Activated CD8-positive, alpha-beta memory T cell treated with anti-CD3 and anti-CD28 coated beads for 36 hours (primary cell): ENCODE data around the gene BSND. TPM values are rescaled to one million over a fixed set of nuclear protein-coding genes. Genes with fewer than 3 reads are reported as not detected.
"Not testable (repeated sequence)": the region's sequence is repeated elsewhere in the genome, so short reads cannot be mapped to it uniquely, and the experiment has no call there.

ENCODE experiments used
- CTCF ChIA-PET: fragments of 350-600 bp; sonication (Branson Sonifier 250); formaldehyde crosslinking; loops from one replicate; lab custom pipeline; 2021; ENCODE audit warnings: antibody characterized with exemption; lab: Charles Lee
- POLR2A ChIA-PET: fragments of 350-600 bp; sonication (Branson Sonifier 250); formaldehyde crosslinking; loops from one replicate; lab custom pipeline; 2021; ENCODE audit warnings: antibody characterized with exemption; lab: Charles Lee
- total RNA-seq, 2 experiments: library from RNA; stranded (reverse); gene quantifications; one replicate each; pipeline ENCODE4 v1.2.3, GENCODE V29; 2021

The BSND gene
- total RNA-seq = not detected

DNA sequence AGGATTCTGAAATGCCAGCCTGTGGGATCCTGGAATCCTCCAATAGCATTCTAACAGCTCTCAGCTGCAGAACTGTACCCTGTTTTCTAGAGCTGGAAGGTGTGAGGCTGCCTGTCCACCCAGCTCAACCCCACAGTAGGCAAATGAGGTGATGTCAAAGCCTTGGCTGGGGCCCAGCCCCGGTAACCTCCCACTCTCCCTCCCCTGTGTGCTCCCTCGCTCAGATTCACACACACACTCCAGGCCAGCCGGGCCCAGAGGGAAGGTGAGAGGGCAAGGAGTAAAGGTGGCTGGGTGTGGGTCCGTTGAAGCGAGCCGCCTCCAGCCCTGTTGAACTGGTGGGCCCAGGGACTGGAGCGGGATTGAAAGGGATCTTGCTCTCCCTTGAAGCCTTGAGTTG, at the start of gene BSND:
Gene BSND (plus strand): TSS at position 257 of the 400 bp plus-strand sequence. CDS start 254 bp downstream, outside the sequence.
- POLR2A ChIA-PET = no interaction called here
- CTCF ChIA-PET = interaction anchor here (1.0 to 5.0 kb wide), 2 partner anchors 23 to 50 kb away, joined by 3 to 98 read pairs; no protein-coding TSS in a partner anchor

DNA sequence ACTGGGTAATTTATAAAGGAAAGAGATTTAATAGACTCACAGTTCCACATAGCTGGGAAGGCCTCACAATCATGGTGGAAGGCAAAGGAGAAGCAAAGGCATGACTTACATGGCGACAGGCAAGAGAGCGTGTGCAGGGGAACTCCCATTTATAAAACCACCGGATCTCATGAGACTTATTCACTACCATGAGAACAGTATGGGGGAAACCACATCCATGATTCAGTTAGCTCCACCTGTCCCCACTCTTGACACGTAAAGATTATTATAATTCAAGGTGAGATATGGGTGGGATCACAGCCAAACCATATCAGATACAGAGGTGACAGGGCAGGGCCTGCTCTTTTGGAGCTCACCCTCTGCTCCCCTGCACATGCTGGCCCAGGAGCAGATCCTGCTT, 49.7 kb upstream of the BSND start:
- ChIA-PET POLR2A (interaction anchor here (0.5 kb wide), 1 partner anchor 289 kb away, joined by 6 read pairs; no protein-coding TSS in a partner anchor), CTCF (interaction anchor here (0.6 to 8.0 kb wide), 4 partner anchors 40 to 222 kb away, joined by 3 to 98 read pairs (median 8); partner anchors contain the start of gene BSND)

DNA sequence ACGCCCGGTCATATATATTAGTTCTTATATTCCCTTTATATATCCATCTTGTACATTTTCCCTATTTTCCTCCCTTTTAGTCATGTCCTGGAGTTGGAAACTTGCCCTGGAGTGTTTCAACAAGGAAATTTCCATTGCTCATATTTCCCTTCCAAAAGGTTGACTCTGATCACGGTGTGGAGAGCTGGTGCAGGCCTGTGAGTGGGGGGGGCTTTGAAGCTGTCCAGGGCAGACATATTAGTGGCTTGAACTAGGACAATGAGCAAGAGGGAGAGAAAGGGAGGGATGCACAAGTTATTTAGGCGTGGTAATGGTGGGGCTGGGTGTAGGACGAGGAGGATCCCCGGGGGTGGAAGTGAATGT, 48.7 kb upstream of the BSND start:
- POLR2A ChIA-PET = interaction anchor here (1.2 kb wide), 1 partner anchor 46 kb away, joined by 7 read pairs; no protein-coding TSS in a partner anchor
- CTCF ChIA-PET = interaction anchor here (1.0 to 8.0 kb wide), 4 partner anchors 15 to 72 kb away, joined by 4 to 98 read pairs (median 8); partner anchors contain the start of gene BSND

DNA sequence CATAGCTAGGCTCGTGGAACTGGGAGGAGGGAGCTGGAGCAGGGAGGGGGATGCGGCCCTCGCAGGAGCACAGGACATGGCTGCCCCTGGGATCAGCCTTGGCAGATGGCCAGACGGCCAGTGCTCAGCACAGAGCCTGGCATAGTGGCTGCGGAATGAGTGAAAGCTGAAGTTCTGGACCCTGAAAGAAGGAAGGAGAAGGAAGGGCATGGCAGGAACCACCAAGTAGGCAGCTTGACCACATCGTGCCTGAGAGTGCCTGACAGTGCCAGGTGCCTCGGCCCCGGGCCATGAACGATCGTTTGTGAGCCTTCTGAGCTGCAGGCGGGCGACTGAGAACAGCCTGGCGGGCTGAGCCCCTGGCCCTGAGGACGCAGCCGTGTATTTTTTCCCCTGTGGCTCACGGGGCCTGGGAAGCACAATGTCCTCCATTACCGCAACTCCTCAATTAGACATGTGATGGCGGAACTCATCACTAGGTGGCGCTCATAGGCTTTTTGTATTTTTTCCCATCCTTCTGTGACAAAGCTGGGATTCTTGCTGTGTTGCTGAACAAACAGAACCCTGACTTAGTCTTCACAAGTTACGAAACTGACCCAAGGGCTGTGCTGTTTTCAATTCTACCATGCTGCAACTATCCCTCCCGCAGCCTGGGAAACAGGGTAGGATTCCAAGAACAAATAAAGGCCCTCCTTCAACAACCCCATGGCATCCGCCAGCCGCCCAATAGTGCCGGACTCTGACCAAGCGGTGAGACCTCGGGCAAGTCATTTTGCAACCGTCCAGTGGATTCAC, 48.2 kb upstream of the BSND start:
- ChIA-PET POLR2A (interaction anchor here (1.2 kb wide), 1 partner anchor 46 kb away, joined by 7 read pairs; no protein-coding TSS in a partner anchor), CTCF (interaction anchor here (0.8 to 8.0 kb wide), 7 partner anchors 10 to 72 kb away, joined by 3 to 98 read pairs (median 4); partner anchors contain the start of gene BSND)

DNA sequence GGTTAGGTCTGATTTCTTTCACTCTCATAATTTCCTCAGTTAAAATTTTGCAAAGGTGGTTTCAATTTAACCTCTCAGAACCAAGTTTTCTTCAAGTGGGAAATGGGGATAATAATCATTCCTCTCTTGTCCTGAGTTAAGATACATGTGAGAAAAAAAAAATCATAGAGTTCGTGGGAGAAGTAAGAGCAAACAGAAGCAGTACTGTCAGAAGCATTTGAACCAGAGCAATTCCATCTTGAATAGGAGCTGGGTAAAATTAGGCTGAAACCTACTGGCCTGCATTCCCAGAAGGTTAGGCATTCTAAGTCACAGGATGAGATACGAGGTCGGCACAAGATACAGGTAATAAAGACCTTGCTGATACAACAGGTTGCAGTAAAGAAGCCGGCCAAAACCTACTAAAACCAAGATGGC, 46.9 kb upstream of the BSND start:
- ChIA-PET POLR2A (no interaction called here), CTCF (interaction anchor here (1.1 to 8.0 kb wide), 2 partner anchors 45 to 70 kb away, joined by 3 to 98 read pairs; partner anchors contain the start of gene BSND)

DNA sequence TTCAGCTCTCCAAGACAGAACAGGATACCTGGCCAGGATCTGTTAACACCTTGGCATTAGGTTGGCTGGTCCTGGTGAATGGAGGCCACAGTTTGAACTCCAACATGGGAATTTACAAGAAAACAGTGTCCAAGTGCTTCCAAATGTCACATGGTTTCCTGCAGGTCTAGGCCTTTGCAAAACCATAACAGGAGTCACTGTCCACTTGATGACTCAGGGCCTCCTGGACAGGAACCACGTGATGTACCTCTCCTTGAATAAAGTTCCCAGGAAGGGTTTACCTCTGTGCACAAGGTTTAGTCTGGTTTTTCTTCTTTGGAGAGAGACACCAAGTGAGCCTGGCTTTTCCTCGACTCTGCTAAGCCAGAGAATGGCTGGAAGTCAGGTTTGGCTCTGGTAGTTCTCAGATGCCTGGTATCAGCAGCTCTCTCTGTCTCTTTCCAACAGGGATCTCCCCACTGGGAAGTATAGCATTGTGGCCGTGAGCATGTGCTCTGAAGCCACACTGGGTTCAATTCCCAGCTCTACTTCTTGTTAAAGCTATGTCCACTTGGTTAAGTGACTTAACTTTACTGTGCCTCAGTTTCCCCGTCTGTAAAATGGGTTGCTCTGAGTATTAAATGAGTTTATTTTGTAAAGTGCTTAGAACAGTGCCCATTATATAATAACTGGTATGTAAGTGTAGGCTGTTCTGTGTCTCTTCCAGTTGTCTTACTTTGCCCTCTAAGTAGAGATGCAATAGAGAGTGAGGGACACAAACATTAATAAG, 45.6 kb upstream of the BSND start:
- CTCF ChIA-PET = no interaction called here
- POLR2A ChIA-PET = no interaction called here

DNA sequence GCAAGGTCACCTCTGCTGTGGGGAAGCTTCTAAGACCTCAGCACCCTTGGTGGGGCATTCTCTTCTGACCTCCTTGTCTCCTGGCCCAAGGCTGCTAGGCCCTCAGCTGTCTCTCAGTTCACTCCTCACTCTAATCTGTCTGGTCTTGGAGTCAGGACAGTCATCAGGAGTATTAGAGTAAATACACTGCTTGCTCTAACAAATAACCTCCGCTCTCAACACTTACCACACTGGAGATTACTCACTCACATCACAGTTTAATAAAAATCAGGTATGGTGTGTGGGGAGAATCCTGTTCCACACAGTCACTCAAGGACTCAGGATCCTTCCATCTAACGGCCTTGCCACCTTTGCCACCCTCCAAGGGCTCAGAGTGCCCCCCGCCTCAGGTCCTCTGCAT, 44.9 kb upstream of the BSND start:
- CTCF ChIA-PET = no interaction called here
- POLR2A ChIA-PET = no interaction called here

DNA sequence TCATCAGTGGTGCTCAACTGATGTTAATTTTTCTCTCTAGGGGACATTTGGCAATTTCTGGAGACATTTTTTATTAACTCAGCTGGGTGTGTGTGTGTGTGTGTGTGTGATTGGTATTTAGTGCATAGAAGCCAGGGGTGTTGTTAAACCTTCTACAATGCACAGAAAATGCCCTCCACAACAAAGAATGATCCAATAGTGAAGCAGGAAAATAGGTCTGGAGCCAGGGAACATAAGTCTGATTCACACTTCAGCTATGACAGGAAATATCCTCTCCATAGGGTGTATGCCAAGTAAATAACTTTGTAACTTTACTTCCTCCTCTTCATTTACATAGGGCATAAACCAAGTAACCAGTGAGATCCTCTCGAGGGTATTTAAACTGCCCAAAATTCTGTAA, 43.4 kb upstream of the BSND start:
- ChIA-PET POLR2A (no interaction called here), CTCF (no interaction called here)

DNA sequence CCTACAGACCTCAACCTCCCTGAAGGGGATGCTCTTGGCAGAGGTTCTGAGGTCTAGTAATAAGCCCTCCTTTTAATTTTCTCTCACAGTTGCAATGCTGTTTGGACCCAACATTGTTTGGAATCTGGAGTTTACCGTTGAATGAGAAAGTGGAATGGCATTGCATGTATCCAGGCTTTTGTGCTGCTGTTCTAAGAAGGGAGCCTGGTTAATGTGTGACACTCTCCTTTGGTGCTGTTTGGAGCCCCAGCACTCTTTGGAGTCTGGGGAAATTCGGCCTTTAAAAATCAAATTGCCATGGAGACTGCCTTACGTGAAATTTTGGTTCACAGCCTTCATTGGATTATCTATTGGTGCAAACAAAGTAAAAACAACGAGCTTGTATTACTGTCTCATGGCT, 42.0 kb upstream of the BSND start:
- POLR2A ChIA-PET = no interaction called here
- CTCF ChIA-PET = interaction anchor here (1.6 kb wide), 1 partner anchor 40 kb away, joined by 8 read pairs; no protein-coding TSS in a partner anchor

DNA sequence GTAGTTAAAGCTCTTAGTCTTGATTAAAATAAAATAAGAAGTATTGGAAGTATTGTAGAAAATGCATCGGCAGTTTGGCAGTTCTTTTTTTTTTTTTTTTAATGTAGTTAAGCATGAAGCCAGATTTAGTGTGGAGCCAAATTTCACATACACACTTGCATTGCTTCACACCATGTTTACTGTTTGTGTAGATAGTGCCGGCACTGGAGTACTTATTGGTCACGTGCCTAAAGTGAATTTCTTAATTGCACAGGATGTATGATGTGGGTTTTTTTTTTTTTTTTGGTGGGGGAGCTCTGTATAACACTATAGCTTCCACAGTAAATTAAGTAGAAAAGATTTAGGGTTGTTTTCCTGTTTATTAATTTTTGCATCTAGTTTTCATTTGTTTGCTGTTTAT, 39.5 kb upstream of the BSND start:
- POLR2A ChIA-PET = no interaction called here
- CTCF ChIA-PET = interaction anchor here (1.3 to 1.4 kb wide), 2 partner anchors 37 to 63 kb away, joined by 3 to 5 read pairs; no protein-coding TSS in a partner anchor

DNA sequence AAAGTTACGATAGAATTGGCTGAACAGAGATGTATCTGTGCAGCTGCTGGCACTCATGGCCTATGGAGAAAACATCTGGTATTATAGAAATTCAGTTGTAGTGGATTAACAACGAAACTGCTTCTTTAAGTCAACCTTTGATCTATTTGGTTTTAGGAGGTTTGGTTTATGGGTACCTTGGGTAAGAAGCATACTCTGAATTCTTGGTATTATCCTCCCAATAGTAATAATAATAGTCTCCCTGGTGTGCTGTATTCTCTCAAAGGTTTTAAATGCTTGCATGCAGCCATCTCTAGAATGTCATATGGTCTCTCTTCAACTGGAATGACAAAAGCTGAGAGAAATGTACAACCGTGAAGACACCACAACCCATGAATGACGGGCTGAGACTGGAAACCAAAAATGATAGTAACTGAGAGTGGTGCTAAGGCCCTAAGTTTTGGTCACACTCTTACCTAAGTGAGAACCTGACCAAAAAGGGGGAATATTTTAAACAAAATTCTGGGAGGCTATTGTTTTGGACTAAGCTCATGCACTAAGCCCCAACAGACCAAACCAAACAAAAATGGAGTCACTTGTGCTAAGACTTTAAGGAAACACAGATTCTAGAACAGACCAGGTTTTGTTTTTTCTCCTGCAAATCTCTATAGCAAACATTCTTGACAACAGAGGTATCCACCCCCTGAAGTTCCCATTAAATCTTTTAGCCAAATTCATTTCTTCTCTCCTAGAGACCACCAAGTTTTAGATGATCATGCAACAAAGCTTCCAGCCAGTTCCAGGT, 35.9 kb upstream of the BSND start:
- CTCF ChIA-PET = interaction anchor here (1.0 to 1.2 kb wide), 2 partner anchors 34 to 59 kb away, joined by 3 to 4 read pairs; no protein-coding TSS in a partner anchor
- POLR2A ChIA-PET = no interaction called here

DNA sequence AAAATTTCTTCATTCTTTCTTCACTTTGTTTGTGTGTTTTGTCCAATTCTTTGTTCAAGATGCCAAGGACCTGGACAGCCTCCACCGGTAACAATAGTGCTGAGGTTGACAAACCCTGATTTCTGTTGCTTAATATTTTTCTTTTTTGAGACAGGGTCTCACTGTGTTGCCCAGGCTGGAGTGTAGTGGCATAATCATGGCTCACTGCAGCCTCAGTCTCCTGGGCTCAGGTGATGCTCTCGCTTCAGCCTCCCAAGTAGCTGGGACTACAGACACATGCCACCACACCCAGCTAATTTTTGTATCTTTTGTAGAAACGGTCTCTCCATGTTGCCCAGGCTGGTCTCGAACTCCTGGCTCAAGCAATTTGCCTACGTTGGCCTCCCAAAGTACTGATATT, 34.9 kb upstream of the BSND start:
- POLR2A ChIA-PET, CTCF ChIA-PET: not testable (repeated sequence)

DNA sequence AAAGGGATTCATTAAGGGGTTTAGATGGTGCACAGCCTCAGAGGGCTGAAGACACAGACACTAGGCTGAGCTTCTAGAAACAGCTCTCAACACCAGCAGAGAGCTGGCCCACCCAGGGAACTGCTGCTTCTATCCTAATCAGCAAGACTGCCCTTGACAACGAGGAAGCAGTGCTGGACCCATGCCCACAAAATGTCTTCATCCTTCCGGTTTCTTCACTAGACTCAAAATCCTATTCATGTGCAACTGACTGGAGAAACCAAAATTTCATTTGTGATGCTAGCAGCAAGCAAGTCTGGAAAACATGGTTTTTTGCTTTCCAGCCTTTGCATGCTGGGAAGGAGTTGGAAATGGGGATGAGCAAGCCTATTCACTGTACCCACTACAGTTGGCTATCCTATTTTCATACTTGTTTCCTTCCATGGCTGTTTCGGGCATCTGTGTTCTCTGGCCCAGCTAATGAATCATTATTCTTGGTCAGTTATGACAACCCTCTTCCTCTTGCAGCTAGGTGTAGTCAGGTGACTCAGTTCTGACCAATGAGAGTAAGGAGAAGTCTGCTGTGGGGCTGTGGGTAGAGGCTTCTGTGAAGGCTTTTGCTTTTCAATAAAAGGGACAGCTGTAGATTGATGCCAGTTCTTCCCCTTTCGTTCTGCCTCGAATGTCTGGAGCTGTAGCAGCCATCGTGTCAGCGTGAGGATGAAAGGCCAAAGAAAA, 33.0 kb upstream of the BSND start:
- POLR2A ChIA-PET = no interaction called here
- CTCF ChIA-PET = interaction anchor here (1.2 to 1.5 kb wide), 3 partner anchors 15 to 30 kb away, joined by 3 to 4 read pairs (median 4); no protein-coding TSS in a partner anchor

DNA sequence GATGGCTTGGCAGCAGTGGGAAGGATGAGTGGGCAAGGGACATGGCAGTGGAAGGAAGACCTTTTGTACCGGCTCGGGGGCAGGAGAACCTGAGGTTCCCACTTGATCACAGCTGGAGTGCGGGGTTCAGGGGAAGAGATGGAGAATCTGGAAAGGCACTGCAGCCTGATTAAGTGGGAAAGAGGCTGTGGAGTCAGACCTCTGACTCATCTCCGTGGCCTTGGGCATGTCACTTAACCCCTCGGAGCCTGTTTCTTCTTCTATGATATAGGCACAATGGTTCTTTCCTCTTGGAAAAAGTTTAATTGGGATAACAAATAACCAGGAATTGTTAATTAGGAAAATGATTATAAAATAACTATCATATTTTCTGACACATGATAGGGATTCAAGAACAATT, 31.4 kb upstream of the BSND start:
- ChIA-PET CTCF (no interaction called here), POLR2A (no interaction called here)

DNA sequence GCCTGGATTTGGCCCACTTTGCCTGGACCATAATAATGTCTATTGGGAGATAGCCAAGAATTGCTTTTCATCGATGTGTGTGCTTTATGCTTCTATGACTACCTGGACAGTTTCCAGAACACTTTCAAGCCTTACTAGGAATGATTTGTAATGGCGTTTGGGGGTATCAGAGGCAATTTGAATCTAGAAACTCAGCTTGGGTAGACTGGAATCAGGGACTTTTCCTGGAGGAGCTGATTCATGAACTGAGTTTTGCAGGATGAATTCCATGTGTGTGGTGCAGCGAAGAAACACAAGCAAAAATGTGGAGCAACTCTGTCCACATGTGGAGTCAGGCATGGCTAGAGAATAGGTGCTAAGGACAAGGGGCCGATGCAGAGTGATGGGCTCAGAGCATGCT, 30.2 kb upstream of the BSND start:
- ChIA-PET POLR2A (no interaction called here), CTCF (no interaction called here)

DNA sequence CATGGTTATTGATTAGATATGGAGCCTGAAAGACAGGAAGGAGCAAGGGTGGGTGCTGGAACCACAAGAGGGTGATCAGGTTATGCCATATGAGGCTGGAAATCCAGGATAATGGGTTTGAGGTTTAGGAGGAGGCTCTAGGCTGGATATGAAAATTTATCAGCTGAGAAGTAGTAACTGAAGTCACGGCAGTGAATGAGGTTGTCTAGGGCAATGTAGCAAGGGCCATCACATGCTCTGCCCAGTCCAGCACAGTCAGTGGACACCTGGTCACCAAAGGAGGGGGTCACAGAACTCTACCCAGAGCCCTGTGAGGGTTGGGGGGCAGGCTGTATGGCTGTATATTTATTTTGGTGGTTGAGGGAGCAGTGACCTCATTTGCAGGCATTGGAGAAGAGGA, 28.9 kb upstream of the BSND start:
- POLR2A ChIA-PET = no interaction called here
- CTCF ChIA-PET = interaction anchor here (0.7 kb wide), 1 partner anchor 27 kb away, joined by 4 read pairs; no protein-coding TSS in a partner anchor

DNA sequence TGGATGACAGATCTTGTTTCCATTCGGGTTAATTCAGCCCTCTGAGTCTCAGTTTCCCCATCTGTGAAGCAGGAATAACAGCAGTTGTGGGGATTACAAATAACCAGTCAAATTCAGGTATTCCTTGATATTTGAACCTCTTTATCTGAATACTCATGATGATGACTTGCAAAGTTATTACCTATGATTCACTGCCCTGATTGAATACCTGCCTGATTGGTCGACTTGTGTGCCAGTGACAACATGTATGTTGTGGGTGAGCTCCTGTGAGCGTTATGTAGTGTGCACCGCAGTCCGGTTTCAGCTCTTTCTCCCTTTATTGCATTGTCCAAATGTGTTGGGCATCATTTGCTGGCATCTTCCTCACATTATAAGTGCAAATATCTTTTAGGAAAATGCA, 27.8 kb upstream of the BSND start:
- CTCF ChIA-PET = no interaction called here

DNA sequence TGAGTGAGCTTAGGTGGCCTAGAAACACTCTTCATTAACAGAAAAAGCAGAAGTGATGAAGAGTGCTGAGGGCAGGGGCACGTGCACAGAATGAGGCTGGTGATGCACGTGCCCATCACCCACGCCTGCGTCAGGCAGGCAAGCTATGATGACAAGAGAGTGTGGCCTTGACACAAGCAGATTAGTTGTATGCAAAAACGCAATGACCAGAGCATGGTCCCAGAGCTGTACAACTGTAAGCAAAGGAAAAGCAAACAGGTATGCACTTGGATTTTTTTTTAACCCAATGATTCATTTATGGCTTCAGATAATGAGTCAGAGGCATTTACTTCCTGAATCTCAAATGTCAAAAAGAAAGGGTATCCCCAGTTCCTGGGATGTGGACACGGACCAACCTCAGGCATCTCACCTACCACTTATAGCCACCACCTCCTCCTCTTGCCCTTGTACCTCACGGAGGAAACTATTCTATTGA, 27.4 kb upstream of the BSND start:
- CTCF ChIA-PET = no interaction called here

More for the DNA sequence above, 27.8 kb upstream of the BSND start:
- POLR2A ChIA-PET = no interaction called here

More for the DNA sequence above, 27.4 kb upstream of the BSND start:
- POLR2A ChIA-PET = no interaction called here
